Rectal smooth muscle tissue (tissue), 1 donor: Measurements from ENCODE around the gene IRGQ.
"Not testable (repeated sequence)": the region's sequence is repeated elsewhere in the genome, so short reads cannot be mapped to it uniquely, and the experiment has no call there.

Source experiments
- H3K27ac ChIP-seq: one replicate; pipeline ENCODE4 v1.7.0; 2013; ENCODE audit warnings: low read depth, low read length, inconsistent platforms
- H3K27me3 ChIP-seq: one replicate; pipeline ENCODE4 v1.7.0; 2013; ENCODE audit warnings: low read length; ENCODE audit not compliant: control insufficient read depth, insufficient read depth
- H3K36me3 ChIP-seq: one replicate; pipeline ENCODE4 v1.7.0; 2013; ENCODE audit warnings: low read length; ENCODE audit not compliant: control insufficient read depth, insufficient read depth
- H3K4me1 ChIP-seq: one replicate; pipeline ENCODE4 v1.7.0; 2013; ENCODE audit warnings: low read length; ENCODE audit not compliant: control insufficient read depth, insufficient read depth
- H3K4me3 ChIP-seq: one replicate; pipeline ENCODE4 v1.7.0; 2013; ENCODE audit warnings: low read length
- H3K9ac ChIP-seq: one replicate; pipeline ENCODE4 v1.7.0; 2013; ENCODE audit warnings: low read length

Gene IRGQ

DNA sequence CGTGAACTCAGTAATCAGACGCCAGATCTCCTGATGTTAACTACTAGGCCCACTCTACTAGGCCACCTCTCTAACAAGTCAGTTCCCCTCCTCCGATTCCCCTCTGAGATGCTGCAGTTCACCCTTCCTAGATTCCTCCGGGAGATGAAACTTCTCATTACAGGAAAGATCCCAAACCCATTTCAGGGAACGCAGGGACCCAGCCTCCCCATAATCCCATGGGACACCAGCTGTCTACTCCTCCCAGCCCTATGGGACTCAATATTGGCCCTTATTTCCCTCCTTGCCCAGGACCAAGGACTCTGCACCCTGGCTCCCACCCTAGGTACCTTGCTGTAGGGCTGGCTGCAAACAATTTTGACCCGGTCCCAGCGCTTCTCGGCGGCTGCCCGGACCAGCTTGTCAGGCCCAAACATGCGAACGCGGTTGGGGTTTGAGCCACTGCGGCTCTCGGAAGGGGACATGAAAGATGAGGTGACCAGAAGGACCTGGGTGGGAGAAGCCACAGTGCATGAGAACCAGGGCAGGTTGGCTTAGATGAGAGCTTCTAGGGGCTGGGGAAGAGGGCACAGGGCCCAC lies 41.5 kb downstream of the IRGQ start:
- H3K4me1 ChIP-seq = no peaks in the 10 kb centered on the region
- H3K27ac ChIP-seq = no peak overlapping the region
- H3K4me3 ChIP-seq = no peak overlapping the region
- H3K36me3 ChIP-seq = peaks cover 16% of the 10 kb centered on the region
- H3K9ac ChIP-seq = no peak overlapping the region
- no peaks in the 10 kb centered on the region for H3K27me3 ChIP-seq

DNA sequence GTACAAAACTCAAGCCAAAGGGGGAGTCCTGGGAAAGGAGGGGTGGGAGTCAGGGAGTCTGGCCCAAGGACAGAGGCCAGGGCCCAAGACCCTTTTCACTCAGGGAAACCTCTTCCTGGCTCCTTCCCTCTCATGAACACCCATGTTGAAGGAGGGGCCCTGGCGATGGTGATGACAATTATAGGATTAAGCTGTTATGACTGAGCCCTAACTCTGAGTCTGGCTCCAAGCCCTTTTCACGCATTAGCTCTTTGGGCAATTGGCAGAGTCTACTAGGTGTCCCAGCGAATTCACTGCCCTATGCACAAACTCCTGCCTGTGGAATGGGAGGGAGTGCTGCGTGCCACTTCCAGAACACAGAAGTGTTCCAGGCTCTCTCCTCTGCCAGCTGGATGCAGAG lies 42.3 kb downstream of the IRGQ start:
- no peak overlapping the region for H3K9ac ChIP-seq
- no peaks in the 10 kb centered on the region for H3K27me3 ChIP-seq
- H3K4me3 ChIP-seq = no peak overlapping the region
- H3K27ac ChIP-seq = no peak overlapping the region
- no peaks in the 10 kb centered on the region for H3K4me1 ChIP-seq
- H3K36me3 ChIP-seq = peaks cover 16% of the 10 kb centered on the region

DNA sequence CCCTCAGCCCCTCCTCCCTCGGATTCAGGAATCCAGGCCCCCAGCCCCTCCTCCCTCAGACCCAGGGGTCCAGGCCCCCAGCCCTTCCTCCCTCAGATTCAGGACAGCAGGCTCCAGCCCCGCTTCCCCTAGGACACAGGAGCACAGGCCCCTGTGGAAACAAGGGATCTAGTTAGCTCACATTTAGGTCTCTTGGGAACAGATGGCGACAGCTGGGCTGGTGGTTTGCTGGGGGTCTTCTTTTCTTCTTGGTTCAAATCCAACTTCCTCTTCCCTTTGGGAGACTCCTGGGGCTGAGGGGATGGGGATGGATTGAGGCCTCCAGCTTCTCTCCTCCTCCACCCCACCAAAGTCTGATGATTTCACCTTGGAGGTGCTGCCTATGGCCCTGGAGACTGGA lies 43.3 kb downstream of the IRGQ start:
- peaks cover 13% of the 10 kb centered on the region for H3K36me3 ChIP-seq
- H3K27me3 ChIP-seq = no peaks in the 10 kb centered on the region
- no peak overlapping the region for H3K9ac ChIP-seq
- no peak overlapping the region for H3K4me3 ChIP-seq
- H3K4me1 ChIP-seq = no peaks in the 10 kb centered on the region
- H3K27ac ChIP-seq = no peak overlapping the region

DNA sequence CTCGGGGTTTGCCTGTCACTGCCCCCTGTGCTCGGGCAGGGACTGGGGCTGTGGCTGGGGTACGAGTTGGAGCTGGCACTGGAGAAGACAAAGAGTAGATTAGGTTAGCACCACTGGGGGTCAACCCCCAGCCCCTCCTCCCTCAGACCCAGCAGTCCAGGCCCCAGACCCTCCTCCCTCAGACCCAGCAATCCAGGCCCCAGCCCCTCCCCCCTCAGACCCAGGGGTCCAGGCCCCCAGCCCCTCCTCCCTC lies 43.8 kb downstream of the IRGQ start:
- no peak overlapping the region for H3K4me3 ChIP-seq
- no peaks in the 10 kb centered on the region for H3K4me1 ChIP-seq
- H3K9ac ChIP-seq = no peak overlapping the region
- H3K27me3 ChIP-seq = no peaks in the 10 kb centered on the region
- H3K27ac ChIP-seq = no peak overlapping the region
- H3K36me3 ChIP-seq = peaks cover 13% of the 10 kb centered on the region

DNA sequence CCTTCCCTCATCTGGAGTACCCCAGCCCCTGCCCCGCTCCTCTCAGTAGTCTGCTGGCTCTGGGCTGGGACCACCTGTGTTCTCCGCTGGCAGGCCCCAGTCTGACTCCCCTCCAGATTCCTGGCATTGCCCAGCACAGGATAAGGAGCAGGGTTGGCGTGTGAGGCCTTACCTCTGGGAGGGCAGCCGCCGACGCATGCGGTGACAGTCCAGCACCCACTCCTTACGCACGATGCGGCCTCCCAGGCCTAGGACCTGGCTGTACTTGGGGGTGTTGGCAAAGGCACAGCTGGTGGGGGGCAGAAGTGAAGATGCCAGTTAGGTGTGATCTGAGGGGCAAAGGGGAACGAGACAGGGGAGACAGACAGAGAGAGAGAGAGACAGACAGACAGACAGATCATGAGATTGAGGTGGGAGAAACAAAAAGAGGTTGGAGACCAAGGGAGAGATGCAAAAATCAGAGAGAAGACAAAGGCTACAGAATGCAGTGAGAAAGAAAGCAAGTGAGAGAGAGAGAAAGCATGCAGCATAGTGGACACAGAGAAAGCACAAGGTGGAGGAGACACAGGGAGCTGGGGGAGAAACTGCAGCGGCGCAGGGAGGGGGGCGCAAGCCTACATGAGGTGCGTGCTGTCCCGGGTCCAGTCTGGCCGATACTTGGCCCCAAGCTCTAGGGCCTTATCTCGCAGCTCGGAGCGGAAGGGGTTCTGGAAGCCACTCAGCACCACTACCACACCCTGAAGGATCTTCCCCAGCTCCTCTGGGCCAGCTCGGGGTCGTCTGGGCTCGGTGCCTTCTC lies 44.3 kb downstream of the IRGQ start:
- H3K4me3 ChIP-seq = no peak overlapping the region
- H3K9ac ChIP-seq = no peak overlapping the region
- H3K27me3 ChIP-seq = no peaks in the 10 kb centered on the region
- H3K36me3 ChIP-seq = peaks cover 16% of the 10 kb centered on the region
- no peak overlapping the region for H3K27ac ChIP-seq
- no peaks in the 10 kb centered on the region for H3K4me1 ChIP-seq

DNA sequence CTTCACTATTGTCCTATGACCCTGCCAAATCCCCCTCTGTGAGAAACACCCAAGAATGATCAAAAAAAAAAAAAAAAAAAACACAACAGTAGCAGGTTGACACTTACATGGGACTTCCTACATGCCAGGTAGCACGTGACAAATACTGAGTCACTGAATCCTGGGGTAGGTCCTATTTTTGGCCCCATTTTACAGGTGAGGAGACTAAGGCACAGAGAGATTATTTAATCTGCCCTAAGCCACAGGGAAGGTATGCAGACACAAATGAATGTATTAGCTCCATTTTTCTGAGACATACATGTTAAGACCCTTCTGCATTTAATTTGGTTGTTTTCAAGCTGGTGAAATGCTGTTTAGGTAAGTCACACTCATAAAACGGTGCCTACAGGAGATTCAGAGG lies 47.2 kb downstream of the IRGQ start:
- Histone ChIP-seq H3K4me3 (no peak overlapping the region), H3K4me1 (no peaks in the 10 kb centered on the region), H3K27me3 (no peaks in the 10 kb centered on the region), H3K27ac (no peak overlapping the region), H3K36me3 (peaks cover 28% of the 10 kb centered on the region), H3K9ac (no peak overlapping the region)

DNA sequence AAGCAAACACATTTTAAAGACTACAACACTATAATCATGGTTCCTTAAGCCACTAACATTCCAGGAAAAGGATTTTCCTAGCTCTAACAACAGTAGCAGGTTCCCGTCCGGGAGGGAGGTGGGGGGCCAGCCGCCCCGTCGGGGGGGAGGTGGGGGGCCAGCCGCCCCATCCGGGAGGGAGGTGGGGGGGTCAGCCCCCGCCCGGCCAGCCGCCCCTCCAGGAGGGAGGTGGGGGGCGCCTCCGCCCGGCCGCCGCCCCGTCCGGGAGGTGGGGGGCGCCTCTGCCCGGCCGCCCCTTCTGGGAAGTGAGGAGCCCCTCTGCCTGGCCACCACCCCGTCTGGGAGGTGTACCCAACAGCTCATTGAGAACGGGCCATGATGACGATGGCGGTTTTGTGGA lies 48.0 kb downstream of the IRGQ start:
- not testable (repeated sequence) for H3K9ac ChIP-seq, H3K27me3 ChIP-seq, H3K4me3 ChIP-seq, H3K27ac ChIP-seq, H3K4me1 ChIP-seq
- peaks cover 33% of the 10 kb centered on the region for H3K36me3 ChIP-seq

DNA sequence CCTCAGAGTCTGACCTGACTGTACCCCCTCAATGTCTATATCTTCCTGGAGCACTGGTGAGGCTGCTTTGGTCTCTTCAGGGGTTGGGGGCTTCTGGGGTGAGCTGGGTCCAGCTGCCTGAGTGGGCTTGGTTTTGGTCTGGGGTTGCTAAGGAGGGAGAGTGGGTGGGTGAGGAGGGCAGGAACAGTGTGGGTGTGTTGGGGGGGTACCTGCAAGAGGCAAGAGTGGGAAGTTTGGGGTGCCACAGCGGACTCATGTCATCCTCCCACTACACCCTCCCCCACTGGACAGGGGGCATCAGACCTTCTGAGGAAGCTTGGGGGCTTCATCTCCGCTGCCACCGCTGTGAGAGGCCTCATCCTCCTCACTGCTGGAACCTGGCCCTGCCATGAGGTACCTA lies 49.4 kb downstream of the IRGQ start:
- no peaks in the 10 kb centered on the region for H3K27me3 ChIP-seq
- no peak overlapping the region for H3K27ac ChIP-seq
- H3K36me3 ChIP-seq = peaks cover 30% of the 10 kb centered on the region
- H3K4me1 ChIP-seq = no peaks in the 10 kb centered on the region
- no peak overlapping the region for H3K9ac ChIP-seq
- H3K4me3 ChIP-seq = no peak overlapping the region

DNA sequence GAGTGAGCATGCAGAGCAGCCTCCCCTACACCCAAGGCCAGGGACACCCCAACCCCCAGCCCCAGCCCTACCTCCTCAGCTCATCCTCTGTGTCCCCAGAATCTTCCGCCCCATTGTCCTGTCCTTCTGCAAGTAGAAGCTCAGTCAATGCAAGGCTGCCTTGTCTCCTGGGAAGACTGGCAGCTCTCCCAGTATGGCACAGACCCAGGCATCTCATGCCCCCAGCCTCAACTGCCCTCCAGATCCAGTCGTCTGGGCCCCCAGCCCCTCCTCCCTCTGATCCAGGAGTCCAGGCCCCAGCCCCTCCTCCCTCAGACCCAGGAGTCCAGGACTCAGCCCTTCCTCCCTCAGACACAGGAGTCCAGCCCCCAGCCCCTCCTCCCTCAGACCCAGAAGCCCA lies 50.0 kb downstream of the IRGQ start:
- no peak overlapping the region for H3K9ac ChIP-seq
- peaks cover 30% of the 10 kb centered on the region for H3K36me3 ChIP-seq
- H3K27me3 ChIP-seq = no peaks in the 10 kb centered on the region
- no peak overlapping the region for H3K27ac ChIP-seq
- H3K4me3 ChIP-seq = no peak overlapping the region
- no peaks in the 10 kb centered on the region for H3K4me1 ChIP-seq

DNA sequence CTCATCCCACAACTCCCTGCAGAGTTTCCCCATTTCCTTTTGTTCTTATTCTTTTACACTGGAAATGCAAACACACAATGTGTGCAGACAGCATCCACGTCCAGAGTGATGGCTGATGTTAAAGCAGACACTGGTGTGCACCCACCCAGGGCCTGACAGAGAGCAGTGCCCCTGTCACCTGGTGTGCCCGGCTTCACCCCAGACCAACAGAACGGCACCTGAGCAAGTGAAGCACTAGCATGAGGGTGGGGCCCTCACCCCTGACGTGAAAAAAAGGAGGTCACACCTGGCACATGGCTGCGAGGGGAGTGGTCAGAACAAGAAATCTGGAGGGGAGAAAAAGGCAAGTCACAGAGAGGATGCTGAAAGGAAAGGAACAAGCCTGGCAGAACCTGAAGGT lies 50.7 kb downstream of the IRGQ start:
- no peaks in the 10 kb centered on the region for H3K4me1 ChIP-seq
- H3K36me3 ChIP-seq = peaks cover 33% of the 10 kb centered on the region
- no peak overlapping the region for H3K27ac ChIP-seq
- H3K9ac ChIP-seq = no peak overlapping the region
- H3K27me3 ChIP-seq = no peaks in the 10 kb centered on the region
- H3K4me3 ChIP-seq = no peak overlapping the region

DNA sequence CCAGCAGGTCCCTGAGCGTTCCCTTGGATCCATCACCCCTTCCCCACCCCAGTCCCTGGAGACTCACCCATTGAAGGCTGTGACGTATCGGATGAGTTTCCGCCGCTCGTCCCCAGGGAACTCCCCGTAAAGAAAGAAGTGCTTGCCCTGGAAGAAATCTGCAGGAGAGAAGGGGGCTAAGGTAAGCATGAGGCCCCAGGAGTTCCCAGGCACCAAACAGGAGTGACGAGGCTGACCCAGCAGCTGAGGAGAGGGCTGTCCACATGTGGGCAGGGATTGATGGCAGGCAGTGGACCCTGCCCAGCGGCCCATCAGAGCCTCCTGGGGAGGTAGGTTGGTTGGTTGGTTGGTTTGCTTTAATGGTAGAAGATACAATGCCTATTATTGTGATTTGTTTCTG lies 51.9 kb downstream of the IRGQ start:
- Histone ChIP-seq H3K9ac (no peak overlapping the region), H3K36me3 (peaks cover 36% of the 10 kb centered on the region), H3K4me3 (no peak overlapping the region), H3K4me1 (no peaks in the 10 kb centered on the region), H3K27me3 (no peaks in the 10 kb centered on the region), H3K27ac (no peak overlapping the region)

DNA sequence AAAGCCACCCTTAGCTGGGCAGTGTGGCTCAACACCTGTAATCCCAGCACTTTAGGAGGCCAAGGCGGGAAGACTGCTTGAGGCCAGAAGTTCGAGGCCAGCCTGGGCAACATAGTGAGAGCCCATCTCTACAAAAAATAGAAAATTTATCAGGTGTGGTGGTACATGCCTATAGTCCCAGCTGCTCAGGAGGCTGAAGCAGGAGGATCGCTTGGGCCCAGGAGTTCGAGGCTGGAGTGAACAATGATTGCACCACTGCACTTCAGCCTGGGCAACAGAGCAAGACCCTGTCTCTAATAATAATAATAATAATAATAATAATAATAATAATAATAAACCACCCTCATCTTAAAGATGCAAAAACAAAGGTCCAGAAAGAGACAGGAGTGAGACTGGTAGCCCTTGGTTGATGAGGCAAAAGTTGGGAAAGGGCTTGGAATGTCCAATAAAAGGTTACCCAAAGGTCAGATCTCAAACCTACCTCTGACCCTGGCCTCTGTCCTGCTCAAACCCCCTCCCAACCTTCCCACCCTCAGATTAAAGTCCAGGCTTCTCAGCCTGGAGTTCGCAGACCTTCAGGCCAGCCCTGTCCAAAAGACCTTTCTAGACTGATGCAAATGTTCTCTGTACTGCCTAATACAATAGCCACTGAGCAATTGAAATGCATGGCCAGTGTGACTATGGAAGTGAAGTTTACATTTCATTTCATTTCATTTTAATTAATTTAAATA lies 53.8 kb downstream of the IRGQ start:
- no peak overlapping the region for H3K4me3 ChIP-seq
- no peaks in the 10 kb centered on the region for H3K27me3 ChIP-seq
- H3K9ac ChIP-seq = no peak overlapping the region
- H3K27ac ChIP-seq = no peak overlapping the region
- peaks cover 36% of the 10 kb centered on the region for H3K36me3 ChIP-seq
- H3K4me1 ChIP-seq = no peaks in the 10 kb centered on the region

DNA sequence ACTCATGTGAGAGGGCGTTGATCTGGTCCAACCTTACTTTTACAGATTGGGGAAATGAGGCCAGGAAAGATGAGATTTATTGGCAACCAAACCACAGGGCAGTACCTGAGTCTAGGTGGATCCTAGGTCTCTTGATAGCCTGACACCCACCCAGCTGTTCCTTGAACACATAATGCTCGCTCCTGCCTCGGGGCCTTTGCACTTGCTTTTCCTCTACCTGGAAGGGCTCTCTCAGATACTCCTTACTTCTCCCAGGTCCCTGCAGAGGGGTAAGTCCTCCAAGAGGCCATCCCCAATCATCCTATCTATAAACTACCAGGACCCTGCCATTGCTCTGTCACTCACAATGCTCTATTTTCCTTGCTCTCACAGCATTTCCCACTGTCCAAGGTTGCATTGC lies 55.6 kb downstream of the IRGQ start:
- Histone ChIP-seq H3K36me3 (peaks cover 29% of the 10 kb centered on the region), H3K27me3 (no peaks in the 10 kb centered on the region), H3K9ac (no peak overlapping the region), H3K4me3 (no peak overlapping the region), H3K4me1 (no peaks in the 10 kb centered on the region), H3K27ac (no peak overlapping the region)
